ES-I3 (cell line): ENCODE data around the gene CA6.

Source experiments
- H3K36me3 ChIP-seq: 2 replicates; pipeline ENCODE4 v1.6.1; 2013; ENCODE audit warnings: mild to moderate bottlenecking, low read length, control low read depth, moderate library complexity; ENCODE audit not compliant: insufficient read depth
- H3K4me1 ChIP-seq: 2 replicates; pipeline ENCODE4 v1.6.1; 2013; ENCODE audit warnings: mild to moderate bottlenecking, control low read depth, low read length; ENCODE audit not compliant: insufficient read depth
- H3K9ac ChIP-seq: 2 replicates; pipeline ENCODE4 v1.6.1; 2013; ENCODE audit warnings: low read depth, mild to moderate bottlenecking, low read length, moderate library complexity
- H3K9me3 ChIP-seq: 2 replicates; pipeline ENCODE4 v1.6.1; 2013; ENCODE audit warnings: mild to moderate bottlenecking, low read length, moderate library complexity; ENCODE audit not compliant: control insufficient read depth, insufficient read depth

The CA6 gene

DNA sequence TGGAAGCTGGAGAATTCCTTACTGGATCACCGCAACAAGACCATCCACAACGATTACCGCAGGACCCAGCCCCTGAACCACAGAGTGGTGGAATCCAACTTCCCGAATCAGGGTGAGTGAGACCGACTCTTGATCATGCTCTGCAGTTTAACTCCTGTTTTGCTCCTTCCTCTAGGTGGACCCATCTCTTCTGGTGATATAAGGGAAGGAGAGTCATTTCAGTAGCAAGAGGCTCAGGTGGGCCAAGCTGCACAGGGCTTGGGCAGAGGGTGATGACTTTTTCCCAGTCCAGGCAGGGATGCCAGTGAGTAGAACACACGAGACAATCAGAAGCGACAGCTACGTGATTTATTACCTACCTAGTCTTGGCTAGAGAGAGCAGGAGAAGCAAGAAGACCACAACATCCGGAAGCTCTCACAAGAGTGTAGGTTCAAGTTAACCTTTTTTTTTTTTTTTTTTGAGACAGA is 25.2 kb downstream of the CA6 start:
- H3K9me3 ChIP-seq = no peaks in the 10 kb centered on the region
- H3K4me1 ChIP-seq = no peaks in the 10 kb centered on the region

DNA sequence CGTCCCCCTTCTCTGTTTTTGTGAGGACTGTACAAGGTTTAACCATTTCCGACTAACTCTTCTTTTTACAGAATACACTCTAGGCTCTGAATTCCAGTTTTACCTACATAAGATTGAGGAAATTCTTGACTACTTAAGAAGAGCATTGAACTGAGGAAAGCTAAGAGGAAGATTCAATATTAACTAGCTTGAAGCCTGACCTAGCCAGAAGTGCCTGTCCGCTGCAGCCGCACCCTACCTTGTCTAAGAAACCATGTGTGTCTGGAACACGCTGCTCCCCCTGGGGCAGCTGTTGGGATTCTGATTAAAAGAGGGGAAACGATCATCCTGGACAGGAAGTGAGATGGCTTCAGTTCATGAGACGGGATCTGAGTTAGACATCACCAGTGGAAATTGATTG is 28.9 kb downstream of the CA6 start:
- no peaks in the 10 kb centered on the region for H3K4me1 ChIP-seq
- H3K36me3 ChIP-seq = no peaks in the 10 kb centered on the region
- no peak overlapping the region for H3K9ac ChIP-seq
- no peaks in the 10 kb centered on the region for H3K9me3 ChIP-seq

More for the DNA sequence above, 25.2 kb downstream of the CA6 start:
- Histone ChIP-seq H3K36me3 (no peaks in the 10 kb centered on the region), H3K9ac (no peak overlapping the region)

DNA sequence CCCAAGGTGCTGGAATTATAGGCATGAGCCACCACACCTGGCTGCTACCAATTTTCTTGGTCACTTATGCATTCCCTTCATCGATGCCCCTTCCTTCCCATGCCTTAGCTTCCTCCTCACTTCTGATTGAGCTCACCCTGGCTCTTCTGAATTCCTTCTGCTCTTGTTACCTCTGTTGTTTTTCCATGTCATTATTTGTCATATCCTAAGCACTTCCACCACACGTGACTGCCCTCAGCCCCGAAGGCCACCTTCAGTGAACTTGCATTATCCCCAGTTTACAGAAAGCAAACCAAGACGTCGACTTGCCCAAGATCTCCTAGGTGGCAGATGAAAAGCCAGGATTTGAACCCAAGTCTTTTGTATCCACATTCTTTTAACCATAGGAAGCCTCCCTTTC is 30.7 kb downstream of the CA6 start:
- Histone ChIP-seq H3K9me3 (no peaks in the 10 kb centered on the region), H3K36me3 (no peaks in the 10 kb centered on the region), H3K9ac (no peak overlapping the region), H3K4me1 (no peaks in the 10 kb centered on the region)

DNA sequence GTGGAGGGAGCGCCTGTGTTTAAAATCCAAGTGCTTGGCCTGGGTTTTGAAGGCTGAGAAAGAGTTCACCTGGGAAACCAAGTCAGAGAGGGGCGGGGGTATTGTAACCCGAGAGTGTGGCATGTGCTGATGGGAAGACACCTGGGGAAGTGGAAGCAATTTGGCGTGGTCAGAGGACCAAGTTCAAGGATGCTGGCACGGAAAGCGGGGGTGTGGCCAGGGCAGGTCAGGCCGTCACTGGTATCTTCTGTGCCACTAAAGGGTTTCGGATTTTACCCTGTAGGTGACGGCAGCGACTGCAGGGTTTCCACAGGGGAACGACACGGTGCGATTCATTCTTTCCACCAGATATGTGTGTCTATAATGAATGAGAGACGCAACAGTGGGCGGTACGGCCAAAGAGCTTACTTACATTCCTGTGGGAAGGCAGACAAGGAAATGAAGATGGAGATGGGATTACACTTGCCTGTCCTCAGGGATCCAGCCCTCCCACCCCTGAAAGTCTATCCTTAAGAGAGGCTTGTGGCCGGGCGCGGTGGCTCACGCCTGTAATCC is 31.3 kb downstream of the CA6 start:
- Histone ChIP-seq H3K9ac (no peak overlapping the region), H3K9me3 (no peaks in the 10 kb centered on the region), H3K4me1 (no peaks in the 10 kb centered on the region), H3K36me3 (no peaks in the 10 kb centered on the region)

DNA sequence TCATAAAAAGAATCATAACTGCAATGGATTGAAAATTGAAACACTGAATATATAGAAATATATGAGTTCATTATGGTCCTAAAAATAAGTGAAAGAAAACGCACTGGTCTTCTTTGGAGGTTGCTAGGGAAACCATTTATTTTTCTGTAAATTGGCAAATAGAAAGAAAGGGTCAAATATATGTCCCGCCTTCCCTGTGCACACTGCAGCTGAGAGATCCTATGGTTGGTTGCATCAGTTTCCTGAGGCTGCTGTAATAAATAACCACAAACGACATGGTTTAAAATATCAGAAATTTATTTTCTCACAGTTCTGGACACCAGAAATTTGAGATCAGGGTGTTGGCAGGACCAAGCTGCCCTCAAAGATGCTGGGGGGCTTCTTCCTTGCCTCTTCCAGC is 35.0 kb downstream of the CA6 start:
- no peak overlapping the region for H3K9ac ChIP-seq
- H3K9me3 ChIP-seq = no peaks in the 10 kb centered on the region
- H3K4me1 ChIP-seq = no peaks in the 10 kb centered on the region
- no peaks in the 10 kb centered on the region for H3K36me3 ChIP-seq

DNA sequence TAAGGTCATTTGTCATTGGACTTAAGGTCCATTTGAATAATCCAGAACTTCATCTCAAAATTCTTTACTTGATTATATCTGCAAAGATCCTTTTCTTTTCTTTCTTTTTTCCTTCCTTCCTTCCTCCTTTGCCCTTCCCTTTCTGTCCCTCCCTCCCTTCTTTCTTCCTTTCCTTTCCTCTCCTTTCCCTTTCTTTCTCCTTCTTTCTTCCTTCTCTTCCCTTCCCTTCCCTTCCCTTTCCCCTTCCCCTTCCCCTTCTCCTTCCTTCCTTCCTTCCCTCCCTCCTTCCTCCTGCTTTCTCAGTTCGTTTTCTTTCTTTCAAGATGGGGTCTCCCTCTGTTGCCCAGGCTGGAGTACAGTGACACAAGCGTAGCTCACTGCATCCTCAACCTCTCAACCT is 35.5 kb downstream of the CA6 start:
- H3K9ac ChIP-seq = no peak overlapping the region
- no peaks in the 10 kb centered on the region for H3K4me1 ChIP-seq
- H3K9me3 ChIP-seq = no peaks in the 10 kb centered on the region
- no peaks in the 10 kb centered on the region for H3K36me3 ChIP-seq

DNA sequence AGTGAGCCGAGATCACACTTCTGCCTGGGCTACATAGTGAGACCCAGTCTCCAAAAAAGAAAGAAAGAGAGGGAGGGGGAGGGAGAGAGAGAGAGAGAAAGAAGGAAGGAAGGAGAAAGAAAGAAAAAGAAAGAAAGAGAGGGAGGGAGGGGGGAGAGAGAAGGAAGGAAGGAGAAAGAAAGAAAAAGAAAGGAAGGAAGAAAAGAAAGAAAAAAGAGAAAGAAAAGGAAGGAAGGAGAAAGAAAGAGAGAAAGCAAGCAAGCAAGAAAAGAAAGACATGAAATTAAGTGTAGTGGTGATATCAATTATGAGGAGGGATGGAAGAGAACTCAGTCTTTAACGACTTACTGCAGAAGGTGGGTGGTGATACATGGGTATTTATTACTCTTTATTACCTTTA is 38.5 kb downstream of the CA6 start:
- Histone ChIP-seq H3K36me3 (no peaks in the 10 kb centered on the region), H3K4me1 (no peaks in the 10 kb centered on the region), H3K9ac (no peak overlapping the region), H3K9me3 (no peaks in the 10 kb centered on the region)

DNA sequence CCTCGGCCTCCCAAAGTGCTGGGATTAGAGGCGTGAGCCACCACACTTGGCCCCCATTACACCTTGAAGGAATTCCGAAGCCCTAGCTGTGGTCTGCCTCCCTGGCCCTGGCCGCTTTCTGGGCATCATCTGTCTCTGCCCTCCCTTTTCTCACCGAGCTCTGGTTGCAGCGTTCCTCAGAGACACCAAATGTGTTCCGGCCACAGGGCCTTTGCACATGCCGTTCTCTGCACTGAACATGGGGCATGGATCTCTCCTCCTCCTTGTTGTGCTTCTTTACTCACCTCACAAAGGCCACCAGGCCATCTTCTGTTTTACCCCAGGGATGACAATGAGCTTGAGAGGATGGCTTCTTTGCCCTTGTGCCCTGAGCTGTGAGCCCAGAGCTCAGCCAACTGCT is 39.3 kb downstream of the CA6 start:
- Histone ChIP-seq H3K36me3 (no peaks in the 10 kb centered on the region), H3K4me1 (no peaks in the 10 kb centered on the region), H3K9me3 (no peaks in the 10 kb centered on the region), H3K9ac (no peak overlapping the region)

DNA sequence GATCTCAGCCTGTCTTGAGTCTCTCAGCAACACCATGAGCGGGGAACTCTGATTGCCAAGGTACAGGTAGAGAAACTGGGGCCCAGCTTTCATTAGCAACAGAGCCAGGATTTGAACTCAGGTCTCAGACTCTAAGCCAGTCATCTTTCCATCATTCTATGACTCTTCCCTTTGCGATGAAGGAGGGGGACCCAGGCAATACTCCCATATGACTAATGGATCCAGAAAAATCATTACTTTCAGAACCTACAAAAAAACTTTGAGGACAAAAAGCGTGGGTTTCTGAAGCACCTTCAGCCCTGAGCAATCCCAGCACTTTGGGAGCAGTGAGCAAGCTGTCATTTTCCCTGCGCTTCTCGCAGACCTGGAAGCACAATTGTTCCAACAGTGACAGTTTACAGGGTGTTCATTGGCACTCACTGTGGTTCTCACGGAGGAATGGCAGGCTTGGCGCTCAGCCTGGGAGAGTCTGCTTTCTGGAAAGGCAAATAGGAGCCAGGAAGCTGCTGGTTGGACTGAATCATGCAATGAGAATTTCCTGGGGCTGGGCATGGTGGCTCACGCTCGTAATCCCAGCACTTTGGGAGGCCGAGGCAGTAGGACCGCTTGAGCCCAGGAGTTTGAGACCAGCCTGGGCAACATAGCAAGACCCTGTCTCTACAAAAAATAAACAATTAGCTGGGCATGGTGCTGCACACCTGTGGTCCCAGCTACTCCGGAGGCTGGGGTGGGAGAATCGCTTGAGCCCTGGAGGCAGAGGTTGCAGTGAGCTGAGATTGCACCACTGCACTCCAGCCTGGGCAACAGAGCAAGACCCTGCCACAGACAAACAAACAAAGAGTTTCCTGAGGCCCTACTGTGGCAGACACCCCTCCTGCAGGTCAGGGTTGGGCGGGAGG is 40.5 kb downstream of the CA6 start:
- H3K9ac ChIP-seq = no peak overlapping the region
- H3K4me1 ChIP-seq = no peaks in the 10 kb centered on the region
- H3K9me3 ChIP-seq = no peaks in the 10 kb centered on the region
- no peaks in the 10 kb centered on the region for H3K36me3 ChIP-seq

DNA sequence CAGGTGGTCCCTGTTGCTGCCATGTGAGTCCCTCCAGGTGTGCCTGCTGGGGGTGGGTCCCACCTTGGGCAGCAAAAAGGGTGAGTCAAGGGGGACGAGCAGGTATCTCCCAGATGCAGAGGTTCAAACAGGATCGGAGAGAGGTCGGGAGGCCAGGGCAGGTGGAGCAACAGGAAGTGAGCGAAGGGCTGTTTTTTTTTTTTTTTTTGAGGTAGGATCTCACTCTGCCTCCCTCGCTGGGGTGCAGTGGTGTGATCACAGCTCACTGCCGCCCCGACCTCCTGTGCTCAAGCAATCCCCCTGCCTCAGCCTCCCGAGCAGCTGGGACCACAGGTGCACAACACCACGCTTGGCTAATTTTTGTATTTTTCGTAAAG is 41.1 kb downstream of the CA6 start:
- Histone ChIP-seq H3K9me3 (no peaks in the 10 kb centered on the region), H3K36me3 (no peaks in the 10 kb centered on the region), H3K9ac (no peak overlapping the region), H3K4me1 (no peaks in the 10 kb centered on the region)

DNA sequence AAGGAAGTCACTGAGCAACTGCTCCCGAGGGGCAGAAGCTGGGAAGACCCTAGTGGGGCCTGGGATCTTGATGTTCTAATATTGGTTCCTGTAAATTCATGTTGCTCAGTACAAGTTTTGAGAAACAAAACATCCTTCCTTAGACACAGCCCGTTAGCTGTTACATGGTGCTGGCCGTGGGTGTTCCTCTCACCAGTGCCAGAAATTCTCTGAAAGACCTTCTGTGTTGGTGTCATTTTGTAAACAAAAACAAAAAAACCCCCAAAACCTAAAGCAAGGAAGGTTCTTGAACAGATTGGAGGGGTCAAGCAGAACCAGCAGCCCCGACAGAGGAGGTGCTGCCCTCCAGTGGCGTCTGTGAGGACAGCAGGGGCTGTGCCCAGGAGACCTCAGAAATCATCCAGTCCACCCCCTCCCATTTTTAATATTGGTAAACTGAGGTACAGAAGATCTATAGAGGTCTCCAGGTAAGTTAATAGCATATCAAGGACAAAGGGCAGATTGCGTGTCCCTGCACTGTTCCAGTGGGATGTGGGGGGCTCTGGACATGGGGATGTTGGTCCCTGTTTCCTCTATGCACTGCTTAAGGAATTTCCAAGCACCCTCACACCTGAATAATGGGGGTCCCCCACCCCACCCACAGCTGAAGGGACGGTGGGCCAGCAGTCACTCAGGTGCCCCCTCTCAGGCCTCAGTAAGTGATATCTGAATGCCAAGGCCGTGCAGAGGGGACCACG is 42.4 kb downstream of the CA6 start:
- Histone ChIP-seq H3K36me3 (no peaks in the 10 kb centered on the region), H3K9ac (no peak overlapping the region), H3K4me1 (no peaks in the 10 kb centered on the region), H3K9me3 (no peaks in the 10 kb centered on the region)

DNA sequence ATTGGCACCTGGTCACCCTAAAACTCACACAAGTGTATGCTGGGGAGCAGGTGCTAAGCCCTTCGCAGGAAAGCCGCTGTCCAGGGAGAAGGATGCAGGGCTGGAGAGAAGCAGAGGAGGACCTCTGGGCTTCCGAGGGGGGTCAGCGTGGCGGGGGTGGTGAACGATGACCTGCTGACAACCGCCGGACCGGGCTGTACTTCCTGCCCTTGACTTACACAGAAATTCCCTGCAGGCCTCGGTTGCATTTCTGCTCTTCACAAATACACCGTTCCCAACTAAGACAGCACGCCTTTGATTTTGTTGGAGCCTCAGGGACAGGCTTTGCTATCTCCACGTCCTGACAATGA is 42.9 kb downstream of the CA6 start:
- no peaks in the 10 kb centered on the region for H3K9me3 ChIP-seq
- H3K4me1 ChIP-seq = no peaks in the 10 kb centered on the region
- no peaks in the 10 kb centered on the region for H3K36me3 ChIP-seq
- H3K9ac ChIP-seq = no peak overlapping the region

DNA sequence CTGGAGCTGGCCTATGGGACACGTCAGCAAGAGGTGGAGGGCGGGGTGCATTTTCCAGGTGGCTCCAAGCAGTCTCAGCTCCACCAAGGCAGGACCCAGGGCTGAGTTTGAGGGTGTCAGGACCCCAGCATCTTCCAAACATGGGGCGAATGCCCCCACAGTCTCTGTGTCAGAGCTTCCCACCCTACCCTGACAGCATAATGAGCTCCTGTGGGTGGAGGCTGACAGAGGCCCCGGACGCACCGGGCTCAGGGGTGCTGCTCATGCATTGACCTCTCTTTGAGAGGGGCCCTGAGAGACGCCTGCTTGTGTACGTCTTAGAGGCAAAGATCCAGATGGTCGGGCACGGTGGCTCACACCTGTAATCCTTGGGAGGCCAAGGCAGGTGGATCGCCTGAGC is 43.4 kb downstream of the CA6 start:
- Histone ChIP-seq H3K9ac (no peak overlapping the region), H3K36me3 (no peaks in the 10 kb centered on the region), H3K4me1 (no peaks in the 10 kb centered on the region), H3K9me3 (no peaks in the 10 kb centered on the region)

DNA sequence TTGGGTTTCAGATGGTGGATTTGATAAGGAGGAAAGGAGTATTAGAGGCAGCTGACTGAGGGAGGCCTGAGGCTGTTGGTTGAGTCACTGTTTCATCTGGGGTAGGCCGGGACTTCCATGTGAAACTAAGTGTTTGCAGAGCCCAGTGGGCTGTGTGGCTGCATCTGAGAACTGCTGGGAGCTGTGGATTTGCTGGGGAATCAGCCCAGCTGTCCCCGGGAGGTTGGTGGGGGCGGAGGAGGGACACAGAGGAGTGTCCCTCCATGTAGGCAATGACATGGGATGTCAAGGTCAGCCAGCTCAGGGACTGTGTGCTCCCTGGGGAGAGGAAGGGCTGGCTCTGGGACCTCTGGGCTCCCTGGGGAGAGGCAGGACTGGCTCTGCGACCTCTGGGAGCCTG is 44.2 kb downstream of the CA6 start:
- H3K36me3 ChIP-seq = no peaks in the 10 kb centered on the region
- H3K9me3 ChIP-seq = no peaks in the 10 kb centered on the region
- no peaks in the 10 kb centered on the region for H3K4me1 ChIP-seq
- no peak overlapping the region for H3K9ac ChIP-seq
